ENCODE measurements around the gene ZDHHC6. TPM values are rescaled to one million over a fixed set of nuclear protein-coding genes. Genes with fewer than 3 reads are reported as not detected.
A peak's percentile ranks its signal among the peaks of the same experiment; 100 is the strongest.
"Not testable (repeated sequence)": the region's sequence is repeated elsewhere in the genome, so short reads cannot be mapped to it uniquely, and the experiment has no call there.

The ZDHHC6 gene
- total RNA-seq, 2 experiments from 2014 or later = 36.6 to 37.6 TPM

DNA sequence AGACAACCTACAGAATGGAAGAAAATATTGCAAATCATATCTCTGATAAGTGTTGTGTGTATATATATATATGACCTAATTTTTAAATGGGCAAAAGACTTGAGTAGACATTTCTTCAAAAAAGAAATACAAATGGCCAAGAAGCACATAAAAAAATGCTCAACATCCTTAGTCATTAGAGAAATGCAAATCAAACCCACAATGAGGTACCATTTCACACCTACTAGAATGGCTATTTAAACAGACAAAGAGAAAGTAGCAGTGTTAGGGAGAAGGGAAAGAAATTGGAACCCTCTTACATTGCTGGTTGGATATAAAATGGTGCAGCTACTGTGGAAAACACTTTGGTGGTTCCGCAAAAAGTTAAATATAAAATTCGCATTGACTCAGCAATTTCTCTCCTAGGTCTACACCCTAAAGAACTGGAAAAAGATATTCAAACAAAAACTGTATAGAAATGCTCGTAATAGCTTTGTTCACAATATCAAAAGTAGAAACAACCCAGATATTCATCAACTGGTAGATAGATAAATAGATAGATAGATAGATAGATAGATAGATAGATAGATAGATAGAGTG is 56.5 kb downstream of the ZDHHC6 start:
- POLR2A ChIA-PET = interaction anchor here (1.0 to 4.2 kb wide), 2 partner anchors 14 to 66 kb away, joined by 3 to 27 read pairs; no protein-coding TSS in a partner anchor
- DNase-seq (no peak), ATAC-seq (no peak)
- no peak overlapping the region for H3K4me3 Mint-ChIP-seq
- intact Hi-C loops (cut with micrococcal nuclease) = no loop called here
- CTCF ChIA-PET = interaction anchor here (1.1 to 1.8 kb wide), 5 partner anchors 12 to 136 kb away, joined by 3 to 7 read pairs (median 3); no protein-coding TSS in a partner anchor
- H3K9me3 Mint-ChIP-seq = no peaks in the 10 kb centered on the region
- TF ChIP-seq, protein P1, sequence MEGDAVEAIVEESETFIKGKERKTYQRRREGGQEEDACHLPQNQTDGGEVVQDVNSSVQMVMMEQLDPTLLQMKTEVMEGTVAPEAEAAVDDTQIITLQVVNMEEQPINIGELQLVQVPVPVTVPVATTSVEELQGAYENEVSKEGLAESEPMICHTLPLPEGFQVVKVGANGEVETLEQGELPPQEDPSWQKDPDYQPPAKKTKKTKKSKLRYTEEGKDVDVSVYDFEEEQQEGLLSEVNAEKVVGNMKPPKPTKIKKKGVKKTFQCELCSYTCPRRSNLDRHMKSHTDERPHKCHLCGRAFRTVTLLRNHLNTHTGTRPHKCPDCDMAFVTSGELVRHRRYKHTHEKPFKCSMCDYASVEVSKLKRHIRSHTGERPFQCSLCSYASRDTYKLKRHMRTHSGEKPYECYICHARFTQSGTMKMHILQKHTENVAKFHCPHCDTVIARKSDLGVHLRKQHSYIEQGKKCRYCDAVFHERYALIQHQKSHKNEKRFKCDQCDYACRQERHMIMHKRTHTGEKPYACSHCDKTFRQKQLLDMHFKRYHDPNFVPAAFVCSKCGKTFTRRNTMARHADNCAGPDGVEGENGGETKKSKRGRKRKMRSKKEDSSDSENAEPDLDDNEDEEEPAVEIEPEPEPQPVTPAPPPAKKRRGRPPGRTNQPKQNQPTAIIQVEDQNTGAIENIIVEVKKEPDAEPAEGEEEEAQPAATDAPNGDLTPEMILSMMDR (IDR thresholded peaks at IDR 0.05) = no peak
- H3K4me1 Mint-ChIP-seq (ENCODE audit: low read depth) = peaks cover 55% of the 10 kb centered on the region
- no peaks in the 10 kb centered on the region for H3K27me3 Mint-ChIP-seq
- H3K36me3 Mint-ChIP-seq (ENCODE audit: low read depth) = peaks cover 18% of the 10 kb centered on the region
- peak overlapping the region; percentile 28 for H3K27ac Mint-ChIP-seq

DNA sequence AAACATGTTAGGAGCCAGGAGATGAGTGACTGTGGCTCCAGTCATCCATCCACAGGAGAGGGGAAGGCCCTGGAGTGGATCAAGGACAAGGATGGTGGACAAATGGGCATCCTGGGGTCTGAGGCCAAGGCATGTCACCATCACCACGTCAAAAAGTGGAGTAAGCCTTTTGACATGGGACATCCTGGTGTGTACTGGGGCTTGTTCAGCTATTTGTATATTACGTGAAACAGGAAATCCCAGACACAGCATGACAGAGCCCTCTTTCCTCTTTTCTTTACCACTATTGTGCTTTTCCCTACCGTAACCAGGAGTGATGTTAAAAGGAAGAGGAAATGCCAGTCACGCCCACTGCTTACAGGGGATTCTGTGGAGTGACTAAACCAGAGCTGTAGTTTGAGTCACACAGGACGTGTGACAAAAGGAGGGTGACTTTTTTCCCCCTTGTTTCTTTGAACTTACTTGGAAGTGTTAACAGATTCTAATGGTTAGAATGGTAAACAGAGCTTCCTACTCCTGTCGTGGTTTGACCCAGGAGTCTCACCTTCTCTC is 57.4 kb downstream of the ZDHHC6 start:
- TF ChIP-seq, protein P1 (IDR thresholded peaks at IDR 0.05) = no peak
- intact Hi-C loops (cut with micrococcal nuclease) = no loop called here
- peaks cover 64% of the 10 kb centered on the region for H3K4me1 Mint-ChIP-seq (ENCODE audit: low read depth)
- H3K36me3 Mint-ChIP-seq (ENCODE audit: low read depth) = peaks cover 24% of the 10 kb centered on the region
- peak overlapping the region; percentile 76 for H3K27ac Mint-ChIP-seq
- ChIA-PET POLR2A (interaction anchor here (0.7 to 4.2 kb wide), 4 partner anchors 13 to 66 kb away, joined by 3 to 27 read pairs (median 4); partner anchors contain the start of genes VTI1A and ZDHHC6), CTCF (interaction anchor here (1.1 to 1.8 kb wide), 5 partner anchors 11 to 137 kb away, joined by 3 to 7 read pairs (median 3); no protein-coding TSS in a partner anchor)
- H3K4me3 Mint-ChIP-seq = no peak overlapping the region
- ATAC-seq (peak; percentile 91), DNase-seq (peak; percentile 68)
- no peaks in the 10 kb centered on the region for H3K9me3 Mint-ChIP-seq
- H3K27me3 Mint-ChIP-seq = no peaks in the 10 kb centered on the region

DNA sequence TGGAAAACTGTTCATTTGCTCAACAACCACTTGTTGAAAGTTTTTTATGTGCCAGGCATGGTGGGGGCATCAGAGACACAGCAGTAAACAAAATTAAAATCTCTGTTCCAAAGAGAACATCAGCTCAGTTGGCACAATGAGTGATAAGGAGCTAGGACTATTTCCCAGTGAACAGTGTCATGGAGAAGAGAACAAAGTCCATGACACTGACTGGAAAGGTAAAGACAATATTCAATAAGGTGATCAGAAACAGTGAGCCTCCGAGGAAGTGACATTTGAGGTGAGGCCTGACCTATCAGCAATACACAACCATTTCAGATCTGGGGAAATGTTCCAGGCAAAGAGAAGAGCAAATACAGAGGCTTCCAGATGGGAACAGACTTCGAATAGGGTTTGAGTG is 58.2 kb downstream of the ZDHHC6 start:
- H3K9me3 Mint-ChIP-seq = no peaks in the 10 kb centered on the region
- TF ChIP-seq, protein P1 (IDR thresholded peaks at IDR 0.05) = no peak
- peak overlapping the region; percentile 76 for H3K27ac Mint-ChIP-seq
- H3K27me3 Mint-ChIP-seq = no peaks in the 10 kb centered on the region
- ChIA-PET POLR2A (interaction anchor here (0.7 to 4.2 kb wide), 2 partner anchors 13 to 22 kb away, joined by 3 to 27 read pairs; no protein-coding TSS in a partner anchor), CTCF (interaction anchor here (1.5 to 1.8 kb wide), 3 partner anchors 13 to 84 kb away, joined by 3 to 7 read pairs (median 5); no protein-coding TSS in a partner anchor)
- no peak for DNase-seq
- ATAC-seq = no peak
- H3K36me3 Mint-ChIP-seq (ENCODE audit: low read depth) = peaks cover 27% of the 10 kb centered on the region
- intact Hi-C loops (cut with micrococcal nuclease) = no loop called here
- H3K4me3 Mint-ChIP-seq = no peak overlapping the region
- H3K4me1 Mint-ChIP-seq (ENCODE audit: low read depth) = peaks cover 66% of the 10 kb centered on the region

DNA sequence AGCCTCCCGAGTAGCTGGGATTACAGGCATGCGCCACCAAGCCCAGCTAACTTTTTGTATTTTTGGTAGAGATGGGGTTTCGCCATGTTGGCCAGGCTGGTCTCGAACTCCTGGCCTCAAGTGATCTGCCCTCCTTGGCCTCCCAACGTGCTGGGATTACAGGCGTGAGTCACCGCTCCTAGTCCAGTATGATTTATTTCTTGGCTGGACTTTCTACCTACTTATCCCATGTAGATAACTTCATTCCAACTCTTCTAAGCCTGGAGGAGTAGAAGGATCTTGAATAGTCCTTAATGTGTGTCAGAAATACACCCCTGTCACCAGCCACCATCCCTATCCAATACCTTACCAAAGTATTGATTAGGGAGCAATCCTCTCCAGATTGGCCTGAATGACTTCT is 58.7 kb downstream of the ZDHHC6 start:
- H3K27me3 Mint-ChIP-seq; H3K27ac Mint-ChIP-seq; intact Hi-C loops (cut with micrococcal nuclease); DNase-seq; H3K9me3 Mint-ChIP-seq; H3K4me3 Mint-ChIP-seq; ATAC-seq: not testable (repeated sequence)
- CTCF ChIA-PET = interaction anchor here (1.5 to 1.8 kb wide), 2 partner anchors 13 to 84 kb away, joined by 5 read pairs; no protein-coding TSS in a partner anchor
- H3K36me3 Mint-ChIP-seq (ENCODE audit: low read depth) = peaks cover 31% of the 10 kb centered on the region
- H3K4me1 Mint-ChIP-seq (ENCODE audit: low read depth) = peaks cover 65% of the 10 kb centered on the region
- POLR2A ChIA-PET = interaction anchor here (4.2 kb wide), 1 partner anchor 12 kb away, joined by 27 read pairs; no protein-coding TSS in a partner anchor

DNA sequence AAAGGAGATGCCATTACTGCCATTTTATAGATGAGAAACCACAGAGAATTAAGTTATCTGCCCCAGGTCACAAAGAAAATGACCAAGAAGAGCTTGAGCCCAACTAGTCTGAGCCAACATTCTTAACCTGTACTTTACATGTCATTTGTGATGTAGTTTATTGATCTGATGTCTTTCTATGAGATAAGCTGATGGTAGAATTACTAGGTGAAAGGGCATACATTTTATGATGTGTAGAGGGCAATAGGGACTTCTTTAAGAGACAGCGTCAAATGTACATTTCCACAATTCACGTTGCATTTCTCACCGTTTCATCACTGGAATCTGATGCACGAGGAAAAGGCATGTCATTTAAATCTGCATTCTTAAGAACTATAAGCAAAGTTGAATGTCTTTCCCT is 61.5 kb downstream of the ZDHHC6 start:
- DNase-seq (no peak), ATAC-seq (no peak)
- Mint-ChIP-seq H3K9me3 (no peaks in the 10 kb centered on the region), H3K27me3 (no peaks in the 10 kb centered on the region), H3K36me3 (ENCODE audit: low read depth) (peaks cover 48% of the 10 kb centered on the region), H3K27ac (no peak overlapping the region), H3K4me1 (ENCODE audit: low read depth) (peaks cover 76% of the 10 kb centered on the region), H3K4me3 (no peak overlapping the region)
- CTCF ChIA-PET = interaction anchor here (0.6 kb wide), 1 partner anchor 8 kb away, joined by 3 read pairs; no protein-coding TSS in a partner anchor
- TF ChIP-seq, protein P1 (IDR thresholded peaks at IDR 0.05) = no peak
- POLR2A ChIA-PET = interaction anchor here (1.3 kb wide), 1 partner anchor 10 kb away, joined by 7 read pairs; no protein-coding TSS in a partner anchor
- intact Hi-C loops (cut with micrococcal nuclease) = no loop called here

All from activated CD8-positive, alpha-beta T cell treated with anti-CD3 and anti-CD28 coated beads for 36 hours (primary cell).